ENCODE data around the gene ATRN. TPM values are rescaled to one million over a fixed set of nuclear protein-coding genes. Genes with fewer than 3 reads are reported as not detected.

Gene ATRN
- polyA plus RNA-seq, 1 experiment = 59.7 TPM

- peak; percentile 27 for DNase-seq (ENCODE audit: low read depth, low spot score)
- Histone ChIP-seq H3K9me3 (ENCODE audit: control insufficient read depth, insufficient read depth, low read length) (no peaks in the 10 kb centered on the region; the same call in 1 of the 2 replicates), H3K27ac (ENCODE audit: low read depth, low read length) (peak overlapping the region; percentile 57), H3K27me3 (ENCODE audit: control insufficient read depth, insufficient read depth, low read length) (no peaks in the 10 kb centered on the region), H3K4me3 (ENCODE audit: low read depth, low read length) (peak overlapping the region; percentile 70)
- POLR2A ChIA-PET = interaction anchor here (1.1 kb wide), 1 partner anchor 128 kb away, joined by 3 read pairs; no protein-coding TSS in a partner anchor
- CTCF ChIA-PET = interaction anchor here (0.5 to 1.7 kb wide), 6 partner anchors 16 to 129 kb away, joined by 3 to 12 read pairs (median 4); no protein-coding TSS in a partner anchor
- TF ChIP-seq, protein P1, sequence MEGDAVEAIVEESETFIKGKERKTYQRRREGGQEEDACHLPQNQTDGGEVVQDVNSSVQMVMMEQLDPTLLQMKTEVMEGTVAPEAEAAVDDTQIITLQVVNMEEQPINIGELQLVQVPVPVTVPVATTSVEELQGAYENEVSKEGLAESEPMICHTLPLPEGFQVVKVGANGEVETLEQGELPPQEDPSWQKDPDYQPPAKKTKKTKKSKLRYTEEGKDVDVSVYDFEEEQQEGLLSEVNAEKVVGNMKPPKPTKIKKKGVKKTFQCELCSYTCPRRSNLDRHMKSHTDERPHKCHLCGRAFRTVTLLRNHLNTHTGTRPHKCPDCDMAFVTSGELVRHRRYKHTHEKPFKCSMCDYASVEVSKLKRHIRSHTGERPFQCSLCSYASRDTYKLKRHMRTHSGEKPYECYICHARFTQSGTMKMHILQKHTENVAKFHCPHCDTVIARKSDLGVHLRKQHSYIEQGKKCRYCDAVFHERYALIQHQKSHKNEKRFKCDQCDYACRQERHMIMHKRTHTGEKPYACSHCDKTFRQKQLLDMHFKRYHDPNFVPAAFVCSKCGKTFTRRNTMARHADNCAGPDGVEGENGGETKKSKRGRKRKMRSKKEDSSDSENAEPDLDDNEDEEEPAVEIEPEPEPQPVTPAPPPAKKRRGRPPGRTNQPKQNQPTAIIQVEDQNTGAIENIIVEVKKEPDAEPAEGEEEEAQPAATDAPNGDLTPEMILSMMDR (IDR thresholded peaks at IDR 0.05; ENCODE audit: low read depth, low read length) = no peak
Measured at GRCh38 chr20:3679749-3680700, 209.2 kb downstream of the ATRN start.

GRCh38 chr20:3680701-3681351, 210.0 kb downstream of the ATRN start:
- peak overlapping the region; percentile 57 for H3K27ac ChIP-seq (ENCODE audit: low read depth, low read length)
- ChIA-PET CTCF (interaction anchor here (0.5 to 1.9 kb wide), 6 partner anchors 29 to 128 kb away, joined by 3 to 12 read pairs (median 4); no protein-coding TSS in a partner anchor), POLR2A (interaction anchor here (1.1 to 2.3 kb wide), 3 partner anchors 30 to 127 kb away, joined by 3 to 10 read pairs (median 4); partner anchors contain the start of gene ADISSP)
- H3K27me3 ChIP-seq (ENCODE audit: control insufficient read depth, insufficient read depth, low read length) = no peaks in the 10 kb centered on the region
- peak overlapping the region; percentile 70 for H3K4me3 ChIP-seq (ENCODE audit: low read depth, low read length)
- H3K9me3 ChIP-seq (ENCODE audit: control insufficient read depth, insufficient read depth, low read length) = no peaks in the 10 kb centered on the region; the same call in 1 of the 2 replicates
- DNase-seq (ENCODE audit: low read depth, low spot score) = no peak
- TF ChIP-seq, protein P1 (IDR thresholded peaks at IDR 0.05; ENCODE audit: low read depth, low read length) = no peak

DNA sequence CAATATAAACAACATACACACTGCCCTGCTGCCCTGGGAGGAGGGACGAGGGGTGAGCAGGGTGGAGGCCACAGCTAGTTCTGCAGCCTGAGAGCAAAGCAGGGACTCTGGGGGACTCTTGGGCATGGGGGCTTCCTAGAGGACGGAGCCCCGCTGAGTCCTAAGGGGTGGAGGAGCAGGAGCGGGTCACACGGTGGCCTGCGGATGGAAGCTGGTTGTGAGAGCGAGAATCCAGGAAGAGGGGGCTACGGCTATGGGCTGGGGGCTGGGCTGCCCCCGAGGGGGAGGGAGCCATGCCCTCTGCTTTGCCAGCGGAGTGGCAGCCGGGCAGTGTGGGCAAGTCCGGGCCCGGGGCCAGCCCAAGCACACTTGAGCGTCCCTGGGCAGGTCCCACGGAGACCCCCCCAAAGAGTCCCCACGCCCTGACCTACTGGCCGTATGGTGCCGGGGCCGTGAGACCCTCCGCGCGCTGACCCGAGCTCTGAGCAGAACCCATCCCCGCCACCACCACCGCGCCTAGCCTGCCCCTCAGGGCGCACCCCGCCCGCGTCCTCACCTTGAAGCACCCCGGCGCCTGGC, 210.6 kb downstream of the ATRN start:
- no peak for DNase-seq (ENCODE audit: low read depth, low spot score)
- H3K27me3 ChIP-seq (ENCODE audit: control insufficient read depth, insufficient read depth, low read length) = no peaks in the 10 kb centered on the region
- ChIA-PET CTCF (interaction anchor here (0.6 to 1.9 kb wide), 3 partner anchors 28 to 39 kb away, joined by 3 to 6 read pairs (median 3); no protein-coding TSS in a partner anchor), POLR2A (interaction anchor here (1.1 to 2.3 kb wide), 3 partner anchors 30 to 127 kb away, joined by 3 to 10 read pairs (median 4); partner anchors contain the start of gene ADISSP)
- H3K4me3 ChIP-seq (ENCODE audit: low read depth, low read length) = peak overlapping the region; percentile 70
- peak overlapping the region; percentile 11 for H3K27ac ChIP-seq (ENCODE audit: low read depth, low read length)
- H3K9me3 ChIP-seq (ENCODE audit: control insufficient read depth, insufficient read depth, low read length) = no peaks in the 10 kb centered on the region; the same call in 1 of the 2 replicates
- TF ChIP-seq, protein P1 (IDR thresholded peaks at IDR 0.05; ENCODE audit: low read depth, low read length) = no peak

DNA sequence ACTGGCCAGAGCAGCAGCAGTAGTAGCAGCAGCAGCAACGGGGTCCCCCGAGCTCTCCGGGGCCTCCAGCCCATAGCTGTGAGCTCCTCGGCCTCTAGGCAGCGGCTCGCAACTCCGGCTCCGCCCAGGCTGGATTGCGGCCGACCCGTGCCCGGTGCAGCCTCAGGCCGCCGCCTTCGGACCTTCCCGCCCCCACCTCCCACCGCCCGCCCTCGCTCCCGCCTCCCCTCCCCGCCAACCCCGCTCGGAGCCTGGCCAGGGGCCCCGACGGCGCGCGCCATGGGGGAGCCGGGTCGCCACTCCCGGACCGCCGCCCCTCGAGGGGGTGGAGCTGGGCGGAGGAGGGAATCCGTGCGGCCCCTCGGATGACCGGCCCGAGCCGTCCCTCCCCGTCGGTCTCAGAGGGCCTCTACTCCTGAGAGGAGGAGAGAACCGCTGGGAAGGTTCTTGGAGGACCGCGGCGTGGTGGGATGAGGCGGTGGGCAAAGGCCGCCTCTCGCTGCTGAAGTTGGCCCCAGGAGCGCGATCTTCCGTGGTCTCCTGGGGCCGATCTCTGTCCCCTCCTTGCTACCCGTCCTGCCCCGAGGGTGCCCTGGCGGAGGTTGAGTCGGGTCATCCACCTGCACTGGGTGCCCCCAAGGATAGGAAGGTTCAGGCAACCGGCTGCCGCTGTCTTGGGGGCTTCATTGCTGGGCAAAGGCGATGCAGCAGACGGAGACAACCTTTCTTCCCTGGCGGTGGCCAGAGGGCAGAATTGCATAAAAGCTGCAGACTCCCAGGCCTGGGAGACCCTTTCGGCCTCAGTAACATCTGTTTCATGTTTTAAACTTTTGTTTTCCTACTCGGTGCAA, 211.3 kb downstream of the ATRN start, which contains the start of gene ADAM33:
Gene ADAM33, minus strand, starts transcription at position 80 of the 851 bp plus-strand sequence. Its CDS starts 6 bp downstream, at position 74.
- H3K9me3 ChIP-seq (ENCODE audit: control insufficient read depth, insufficient read depth, low read length) = no peaks in the 10 kb centered on the region; the same call in 1 of the 2 replicates
- peak within 1 kb of the TSS; percentile 70 for H3K4me3 ChIP-seq (ENCODE audit: low read depth, low read length)
- DNase-seq (ENCODE audit: low read depth, low spot score) = no peak
- TF ChIP-seq, protein P1 (IDR thresholded peaks at IDR 0.05; ENCODE audit: low read depth, low read length) = no peak
- ChIA-PET CTCF (interaction anchor here (1.0 to 1.9 kb wide), 2 partner anchors 28 to 29 kb away, joined by 3 to 6 read pairs; no protein-coding TSS in a partner anchor), POLR2A (interaction anchor here (1.2 to 2.3 kb wide), 2 partner anchors 29 to 86 kb away, joined by 4 to 10 read pairs; partner anchors contain the start of gene ADISSP)
- peak within 1 kb of the TSS; percentile 11 for H3K27ac ChIP-seq (ENCODE audit: low read depth, low read length)
- H3K27me3 ChIP-seq (ENCODE audit: control insufficient read depth, insufficient read depth, low read length) = no peaks in the 10 kb centered on the region

Data from AG04450 (cell line).